Measurements from ENCODE around the gene DNAJC13. TPM values are rescaled to one million over a fixed set of nuclear protein-coding genes. Genes with fewer than 3 reads are reported as not detected.

The DNAJC13 gene
- total and polyA plus RNA-seq, 2 of the 8 experiments (the other 6 are each of a cell fraction or from before 2014, with no cell fraction given) = 7.9 to 28.8 TPM

- Histone ChIP-seq H2BK15ac (ENCODE audit: low read length) (no peak overlapping the region), H3K79me2 (ENCODE audit: control insufficient read depth in 1 of 2, insufficient read depth in 2 of 2, low read length in 2 of 2) (peaks cover 0 to 13% of the 10 kb centered on the region in 2 experiments; a peak in 2 of 4 replicates), H3K23me2 (ENCODE audit: low read depth, low read length) (no peaks in the 10 kb centered on the region), H4K5ac (ENCODE audit: insufficient read length, low read depth, low read length) (no peak overlapping the region), H4K91ac (replicated peaks; ENCODE audit: insufficient read length, low read length) (no peak overlapping the region), H2AFZ (ENCODE audit: low read length) (no peak overlapping the region), H3K18ac (ENCODE audit: extremely low read depth, low read length) (no peak overlapping the region), H3K4me2 (ENCODE audit: insufficient read depth in 1 of 2, low read depth in 2 of 2, low read length in 2 of 2) (no peak overlapping the region), H2BK5ac (ENCODE audit: low read depth, low read length) (no peak overlapping the region), H3K23ac (ENCODE audit: insufficient read length) (no peak overlapping the region), H3K9me3 (ENCODE audit: insufficient read depth in 2 of 2, low read depth in 1 of 2, low read length in 1 of 2) (no peaks in the 10 kb centered on the region), H4K8ac (ENCODE audit: extremely low read depth, insufficient read depth, low read length) (no peak overlapping the region), H2BK12ac (ENCODE audit: low read depth, low read length) (no peak overlapping the region), H3K27ac (ENCODE audit: low read depth, low read length) (no peak overlapping the region), H3K36me3 (ENCODE audit: control insufficient read depth in 2 of 4, insufficient read depth in 4 of 4, low read length in 3 of 4) (peaks cover 0 to 7% (median 0%) of the 10 kb centered on the region in 4 experiments; a peak in 1 of 8 replicates), H2AK5ac (ENCODE audit: low read depth, low read length) (no peak overlapping the region), H3K4ac (replicated peaks; ENCODE audit: insufficient read length, low read depth, low read length) (no peak overlapping the region), H2BK20ac (ENCODE audit: low read length) (no peak overlapping the region), H2BK120ac (replicated peaks; ENCODE audit: low read depth, low read length) (no peak overlapping the region), H4K20me1 (replicated peaks in 1 of 2; ENCODE audit: control insufficient read depth in 1 of 2, insufficient read depth in 2 of 2, low read length in 2 of 2) (peaks cover 0 to 1% of the 10 kb centered on the region in 2 experiments), H3K27me3 (replicated peaks in 1 of 4; ENCODE audit: control insufficient read depth in 3 of 4, extremely low read depth in 1 of 4, insufficient read depth in 3 of 4, low read length in 3 of 4) (no peaks in the 10 kb centered on the region), H3K14ac (ENCODE audit: insufficient read length) (no peak overlapping the region), H3K79me1 (ENCODE audit: low read depth, low read length) (no peaks in the 10 kb centered on the region), H3K4me1 (replicated peaks in 1 of 4; ENCODE audit: control insufficient read depth in 3 of 4, insufficient read depth in 4 of 4, low read length in 3 of 4) (no peaks in the 10 kb centered on the region), H3K4me3 (ENCODE audit: extremely low read depth in 1 of 4, insufficient read depth in 2 of 4, low read depth in 3 of 4, low read length in 4 of 4) (no peak overlapping the region), H3K9ac (replicated peaks in 1 of 4; ENCODE audit: extremely low read depth in 1 of 4, low read depth in 3 of 4, low read length in 3 of 4) (no peak overlapping the region), H3K56ac (replicated peaks; ENCODE audit: insufficient read length, low read depth, low read length) (no peak overlapping the region)
- ChIA-PET CTCF (ENCODE audit: partially characterized antibody) (interaction anchor here (0.6 to 1.0 kb wide), 3 partner anchors 96 to 283 kb away, joined by 3 read pairs; no protein-coding TSS in a partner anchor), POLR2A (ENCODE audit: partially characterized antibody) (interaction anchor here (0.9 kb wide), 1 partner anchor 26 kb away, joined by 3 read pairs; the partner anchor contains the start of gene DNAJC13)
- WGBS, 2 experiments (ENCODE audit: extremely low coverage in 1 of 2, insufficient coverage in 1 of 2, insufficient read length in 1 of 2, insufficient replicate concordance in 2 of 2, low coverage in 1 of 2, low lambda C conversion rate in 2 of 2, missing lambda C conversion rate in 1 of 2) = 87% methylated on average over 5 of the region's 5 CpGs; no CpG with 5 or more reads in 1 of the 2 experiments
- DNase-seq (ENCODE audit: low read depth in 1 of 2, low spot score in 2 of 2) = no peak
- TF ChIP-seq SAP30 (IDR thresholded peaks at IDR 0.05; ENCODE audit: insufficient read depth, insufficient replicate concordance, low read length) = no peak
- no peak for TF ChIP-seq RAD21 (IDR thresholded peaks at IDR 0.05 in 1 of 2, conservative IDR thresholded peaks at IDR 0.05 in 1 of 2; ENCODE audit: low read depth in 2 of 2, low read length in 2 of 2)
- no peak for TF ChIP-seq EZH2 (IDR thresholded peaks at IDR 0.05; ENCODE audit: low read depth, low read length, severe bottlenecking)
- TF ChIP-seq SP1 (IDR thresholded peaks at IDR 0.05; ENCODE audit: low read depth, low read length) = no peak
- TF ChIP-seq CHD2 (IDR thresholded peaks at IDR 0.05; ENCODE audit: low read length) = no peak
- no peak for TF ChIP-seq YY1 (IDR thresholded peaks at IDR 0.05; ENCODE audit: low read depth, low read length)
- no peak for TF ChIP-seq KDM4A (IDR thresholded peaks at IDR 0.05; ENCODE audit: low read depth, low read length, severe bottlenecking)
- TF ChIP-seq BACH1 (IDR thresholded peaks at IDR 0.05; ENCODE audit: low read length) = no peak
- no peak for TF ChIP-seq ATF3 (IDR thresholded peaks at IDR 0.05; ENCODE audit: insufficient read depth, low read depth, low read length)
- no peak for FAIRE-seq
These were observed 26.1 kb downstream of the DNAJC13 start for GRCh38 chr3:132443421-132443820.
